IMR-90 (cell line): ENCODE results near the gene DSCAM. TPM values are rescaled to one million over a fixed set of nuclear protein-coding genes. Genes with fewer than 3 reads are reported as not detected.

ENCODE experiments used
- ATAC-seq: fragments of 200-7000 bp; cut with Tn5 transposase; 2 replicates; pipeline ENCODE4 v1.9.1; 2020; ENCODE audit warnings: low read depth, mild to moderate bottlenecking, moderate library complexity
- BruUV-seq: library from RNA; stranded (reverse); fragments of 400-500 nt; replicated peaks from 2 replicates; lab custom pipeline; 2021; lab: Mats Ljungman, UMichigan
- CTCF ChIA-PET: fragments of 300-600 bp; formaldehyde crosslinking; extraction: SDS; loops from one replicate; lab custom pipeline; 2021; ENCODE audit warnings: antibody characterized with exemption; lab: Yijun Ruan, JAX
- POLR2A ChIA-PET: fragments of 300-600 bp; sonication (Branson Sonifier 250); formaldehyde crosslinking; loops from one replicate; lab custom pipeline; 2022; ENCODE audit warnings: antibody characterized with exemption; ENCODE audit not compliant: unreplicated experiment; lab: Charles Lee
- DNase-seq: peaks from one replicate; pipeline ENCODE4 v3.0.0; 2013
- H2AFZ ChIP-seq: replicated peaks from 2 replicates; pipeline ENCODE3; 2013; ENCODE audit warnings: low read length, mild to moderate bottlenecking; ENCODE audit not compliant: poor library complexity
- H2AK5ac ChIP-seq: 2 replicates; pipeline ENCODE4 v1.6.1; 2013; ENCODE audit warnings: low read depth, low read length, inconsistent platforms
- H2AK9ac ChIP-seq: replicated peaks from 2 replicates; pipeline ENCODE3; 2013; ENCODE audit warnings: mild to moderate bottlenecking, low read depth, low read length, moderate library complexity; ENCODE audit not compliant: poor library complexity
- H2BK120ac ChIP-seq: 2 replicates; pipeline ENCODE4 v1.6.1; 2013; ENCODE audit warnings: low read depth, low read length, inconsistent platforms
- H2BK15ac ChIP-seq: 3 replicates; pipeline ENCODE4 v1.6.1; 2013; ENCODE audit warnings: low read depth, low read length, inconsistent platforms
- H2BK20ac ChIP-seq: 2 replicates; pipeline ENCODE4 v1.6.1; 2013; ENCODE audit warnings: low read depth, mild to moderate bottlenecking, inconsistent platforms, low read length, moderate library complexity
- H2BK5ac ChIP-seq: 2 replicates; pipeline ENCODE4 v1.6.1; 2013; ENCODE audit warnings: mild to moderate bottlenecking, low read depth, low read length, inconsistent platforms; ENCODE audit not compliant: poor library complexity, severe bottlenecking
- H3K14ac ChIP-seq: replicated peaks from 2 replicates; pipeline ENCODE4 v1.6.1; 2013; ENCODE audit warnings: low read depth, low read length, inconsistent platforms
- H3K18ac ChIP-seq: 2 replicates; pipeline ENCODE4 v1.6.1; 2013; ENCODE audit warnings: low read depth, low read length, control low read depth
- H3K23ac ChIP-seq: 2 replicates; pipeline ENCODE4 v1.6.1; 2013; ENCODE audit warnings: low read depth, low read length, inconsistent platforms
- H3K27ac ChIP-seq: 2 replicates; pipeline ENCODE4 v1.5.1; 2013; ENCODE audit warnings: mild to moderate bottlenecking, control low read depth, low read length; ENCODE audit not compliant: insufficient read depth
- H3K27me3 ChIP-seq: 2 replicates; pipeline ENCODE4 v1.6.1; 2013; ENCODE audit warnings: low read length; ENCODE audit not compliant: control insufficient read depth, insufficient read depth
- H3K36me3 ChIP-seq: 2 replicates; pipeline ENCODE4 v1.6.1; 2013; ENCODE audit warnings: low read length, mixed read lengths; ENCODE audit not compliant: control insufficient read depth, insufficient read depth
- H3K4ac ChIP-seq: 2 replicates; pipeline ENCODE4 v1.6.1; 2013; ENCODE audit warnings: low read depth, low read length, inconsistent platforms
- H3K4me1 ChIP-seq: 2 replicates; pipeline ENCODE4 v1.6.1; 2013; ENCODE audit warnings: low read length, mixed read lengths; ENCODE audit not compliant: control insufficient read depth, insufficient read depth
- H3K4me2 ChIP-seq: 2 replicates; pipeline ENCODE4 v1.6.1; 2013; ENCODE audit warnings: low read depth, mild to moderate bottlenecking, control low read depth, low read length, moderate library complexity
- H3K4me3 ChIP-seq: 2 replicates; pipeline ENCODE4 v1.5.1; 2013; ENCODE audit warnings: low read depth, mild to moderate bottlenecking, control low read depth, low read length, moderate library complexity; ENCODE audit not compliant: insufficient read depth
- H3K56ac ChIP-seq: 2 replicates; pipeline ENCODE4 v1.6.1; 2013; ENCODE audit warnings: low read length, inconsistent platforms; ENCODE audit not compliant: insufficient read depth; ENCODE audit errors: extremely low read depth
- H3K79me1 ChIP-seq, 2 experiments: 2 replicates each; pipeline ENCODE4 v1.6.1; 2013; ENCODE audit warnings: low read length in 2 of 2, inconsistent platforms in 1 of 2, low read depth in 1 of 2
- H3K9ac ChIP-seq: 2 replicates; pipeline ENCODE4 v1.6.1; 2013; ENCODE audit warnings: low read depth, low read length, control low read depth
- H3K9me1 ChIP-seq: 2 replicates; pipeline ENCODE4 v1.6.1; 2013; ENCODE audit warnings: low read length, inconsistent platforms; ENCODE audit not compliant: insufficient read depth
- H3K9me3 ChIP-seq: 2 replicates; pipeline ENCODE4 v1.6.1; 2013; ENCODE audit warnings: low read length; ENCODE audit not compliant: control insufficient read depth, insufficient read depth
- H4K20me1 ChIP-seq: 2 replicates; pipeline ENCODE4 v1.6.1; 2013; ENCODE audit warnings: low read length, inconsistent platforms; ENCODE audit not compliant: insufficient read depth
- H4K5ac ChIP-seq: 2 replicates; pipeline ENCODE4 v1.6.1; 2013; ENCODE audit warnings: mild to moderate bottlenecking, low read depth, low read length, control low read depth
- H4K8ac ChIP-seq, 2 experiments: 2 replicates each; pipeline ENCODE4 v1.6.1; 2013; ENCODE audit warnings: low read depth in 2 of 2, low read length in 2 of 2, control low read depth in 1 of 2, inconsistent platforms in 1 of 2
- H4K91ac ChIP-seq: 2 replicates; pipeline ENCODE4 v1.6.1; 2013; ENCODE audit warnings: low read depth, low read length, inconsistent platforms; ENCODE audit not compliant: insufficient read depth
- BHLHE40 ChIP-seq: fragments of 150-350 bp; IDR thresholded peaks from 2 replicates; pipeline ENCODE4 v1.6.1; 2016; ENCODE audit warnings: mild to moderate bottlenecking, low read depth, low read length
- CEBPB ChIP-seq: IDR thresholded peaks from 2 replicates; pipeline ENCODE4 v1.6.1; 2012; ENCODE audit warnings: low read depth, low read length, improper control_type of control experiment
- CHD1 ChIP-seq: IDR thresholded peaks from 2 replicates; pipeline ENCODE4 v1.6.1; 2012; ENCODE audit warnings: low read depth, low read length, improper control_type of control experiment
- CTCF ChIP-seq: conservative IDR thresholded peaks from 2 replicates; pipeline ENCODE4 v1.5.1; 2012; ENCODE audit warnings: mild to moderate bottlenecking, low read depth, low read length, improper control_type of control experiment
- FOS ChIP-seq: fragments of 150-350 bp; IDR thresholded peaks from 2 replicates; pipeline ENCODE4 v1.6.1; 2016; ENCODE audit warnings: low read depth, low read length
- MAFK ChIP-seq: IDR thresholded peaks from 2 replicates; pipeline ENCODE4 v1.6.1; 2012; ENCODE audit warnings: low read depth, low read length, improper control_type of control experiment
- MAZ ChIP-seq: IDR thresholded peaks from 2 replicates; pipeline ENCODE4 v1.6.1; 2012; ENCODE audit warnings: low read depth, mild to moderate bottlenecking, low read length, improper control_type of control experiment, moderate library complexity, borderline replicate concordance
- MXI1 ChIP-seq: IDR thresholded peaks from 2 replicates; pipeline ENCODE4 v1.6.1; 2012; ENCODE audit warnings: low read depth, mild to moderate bottlenecking, low read length, moderate library complexity, borderline replicate concordance
- NFE2L2 ChIP-seq: fragments of 150-350 bp; IDR thresholded peaks from 2 replicates; pipeline ENCODE4 v1.6.1; 2016; ENCODE audit warnings: low read depth, mild to moderate bottlenecking, low read length
- POLR2A ChIP-seq: IDR thresholded peaks from 2 replicates; pipeline ENCODE4 v1.6.1; 2012; ENCODE audit warnings: mild to moderate bottlenecking, low read depth, low read length
- RAD21 ChIP-seq: IDR thresholded peaks from 2 replicates; pipeline ENCODE4 v1.6.1; 2012; ENCODE audit warnings: low read length, improper control_type of control experiment
- RCOR1 ChIP-seq: IDR thresholded peaks from 2 replicates; pipeline ENCODE4 v1.6.1; 2012; ENCODE audit warnings: mild to moderate bottlenecking, low read length, improper control_type of control experiment; ENCODE audit not compliant: insufficient replicate concordance
- USF2 ChIP-seq: fragments of 150-350 bp; IDR thresholded peaks from 2 replicates; pipeline ENCODE4 v1.6.1; 2017; ENCODE audit warnings: mild to moderate bottlenecking, antibody characterized with exemption, low read length, low read depth
- WGBS, 2 experiments: methylation state at CpG; one replicate each; pipeline versions ENCODE4 v1.1.5 to v1.1.7; 2013; ENCODE audit warnings: missing lambda C conversion rate in 2 of 2; ENCODE audit not compliant: insufficient read length in 1 of 2; ENCODE audit errors: extremely low coverage in 2 of 2; 5-methylcytosine and 5-hydroxymethylcytosine counted together
- dilution Hi-C: fragments of 300-500 bp; cut with HindIII; formaldehyde crosslinking; loops from one replicate; pipeline ENCODE4 v1.14.3; 2018; ENCODE audit warnings: low sequenced_read_pairs; ENCODE audit not compliant: unreplicated experiment
- in situ Hi-C: fragments of 300-500 bp; cut with MboI; formaldehyde crosslinking; loops from 3 replicates; pipeline ENCODE4 v1.14.3; 2019; ENCODE audit warnings: low sequenced_read_pairs, inconsistent platforms, mixed read lengths
- intact Hi-C: fragments of 100-400 bp; cut with micrococcal nuclease; formaldehyde crosslinking; loops from 2 replicates; pipeline ENCODE4 v1.10.0; 2022
- polyA plus RNA-seq, 3 experiments: library from polyadenylated mRNA; depleted of rRNA; stranded (reverse); fragments of >200 nt; gene quantifications; 2 replicates each; pipeline ENCODE4 v1.2.3, GENCODE V29; 2012; ENCODE audit warnings: low replicate concordance in 1 of 3
- total RNA-seq: library from RNA; depleted of rRNA; stranded (reverse); fragments of >200 nt; gene quantifications from 2 replicates; pipeline ENCODE4 v1.2.3, GENCODE V29; 2012
- TF ChIP-seq, protein P1 (sequence below): fragments of 150-350 bp; IDR thresholded peaks from 2 replicates; pipeline ENCODE4 v1.6.1; 2016; ENCODE audit warnings: low read depth, mild to moderate bottlenecking, low read length, moderate library complexity, borderline replicate concordance

The DSCAM gene
- total and polyA plus RNA-seq, 2 of the 4 experiments (the other 2 are of a cell fraction): under 0.01 to 0.02 TPM

- no peak overlapping the region for H3K4me3 ChIP-seq
- no peak overlapping the region for H2BK5ac ChIP-seq
- 0% methylated on average over 1 of the region's 10 CpGs; no CpG with 5 or more reads in 1 of the 2 experiments for WGBS, 2 experiments
- H3K23ac ChIP-seq: no peak overlapping the region
- no peak for DNase-seq
- ChIA-PET POLR2A (no interaction called here), CTCF (interaction anchor here (0.6 to 0.8 kb wide), 2 partner anchors 21 to 806 kb away, joined by 3 to 4 read pairs; no protein-coding TSS in a partner anchor)
- no peaks in the 10 kb centered on the region for H3K79me1 ChIP-seq
- dilution Hi-C loops: no loop called here
- no peak overlapping the region for H2AK9ac ChIP-seq
- H3K27me3 ChIP-seq: no peaks in the 10 kb centered on the region
- H3K4ac ChIP-seq: no peak overlapping the region
- no peak overlapping the region for H4K91ac ChIP-seq
- H3K4me1 ChIP-seq: no peaks in the 10 kb centered on the region
- no peak overlapping the region for H4K8ac ChIP-seq
- no peaks in the 10 kb centered on the region for H3K9me1 ChIP-seq
- no peak overlapping the region for H3K56ac ChIP-seq
- ATAC-seq: no peak
- H4K5ac ChIP-seq: no peak overlapping the region
- H3K9ac ChIP-seq: no peak overlapping the region
- TF ChIP-seq USF2: no peak
- TF ChIP-seq MAFK: no peak
- TF ChIP-seq CTCF: no peak
- no peak for TF ChIP-seq RCOR1
- TF ChIP-seq, protein P1, sequence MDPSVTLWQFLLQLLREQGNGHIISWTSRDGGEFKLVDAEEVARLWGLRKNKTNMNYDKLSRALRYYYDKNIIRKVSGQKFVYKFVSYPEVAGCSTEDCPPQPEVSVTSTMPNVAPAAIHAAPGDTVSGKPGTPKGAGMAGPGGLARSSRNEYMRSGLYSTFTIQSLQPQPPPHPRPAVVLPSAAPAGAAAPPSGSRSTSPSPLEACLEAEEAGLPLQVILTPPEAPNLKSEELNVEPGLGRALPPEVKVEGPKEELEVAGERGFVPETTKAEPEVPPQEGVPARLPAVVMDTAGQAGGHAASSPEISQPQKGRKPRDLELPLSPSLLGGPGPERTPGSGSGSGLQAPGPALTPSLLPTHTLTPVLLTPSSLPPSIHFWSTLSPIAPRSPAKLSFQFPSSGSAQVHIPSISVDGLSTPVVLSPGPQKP: no peak
- no peak for TF ChIP-seq CEBPB
- TF ChIP-seq CHD1: no peak
- TF ChIP-seq FOS: no peak
- no peak for TF ChIP-seq BHLHE40
- no peak for TF ChIP-seq RAD21
- TF ChIP-seq MAZ: no peak
- no peak for TF ChIP-seq NFE2L2
- no peak for TF ChIP-seq POLR2A
- TF ChIP-seq MXI1: no peak
- H2AFZ ChIP-seq: no peak overlapping the region
- H2BK15ac ChIP-seq: no peak overlapping the region
- intact Hi-C loops: no loop called here
- H4K20me1 ChIP-seq: no peaks in the 10 kb centered on the region
- no peaks in the 10 kb centered on the region for H3K36me3 ChIP-seq
- H3K9me3 ChIP-seq: peaks cover 27% of the 10 kb centered on the region
- H3K14ac ChIP-seq: no peak overlapping the region
- H3K27ac ChIP-seq: no peak overlapping the region
- H2BK120ac ChIP-seq: no peak overlapping the region
- in situ Hi-C loops: no loop called here
- no TSS peak for BruUV-seq
- no peak overlapping the region for H3K18ac ChIP-seq
- no peak overlapping the region for H3K4me2 ChIP-seq
- H2BK20ac ChIP-seq: no peak overlapping the region
- no peak overlapping the region for H2AK5ac ChIP-seq
Observed at GRCh38 chr21:40164905-40165772, 681.8 kb downstream of the DSCAM start.
